ENCODE measurements around the gene NPR2. TPM values are rescaled to one million over a fixed set of nuclear protein-coding genes. Genes with fewer than 3 reads are reported as not detected.

NPR2 gene
- polyA plus RNA-seq, 1 of the 3 experiments (the other 2 are of a cell fraction), result 13.5 TPM

GRCh38 chr9:35842020-35842745 is 50.8 kb downstream of the NPR2 start:
- Histone ChIP-seq H3K9ac (no peak overlapping the region), H3F3A (replicated peaks; ENCODE audit: insufficient read depth) (no peaks in the 10 kb centered on the region), H3K36me3 (replicated peaks in 1 of 2; ENCODE audit: control insufficient read depth in 1 of 2, insufficient read depth in 2 of 2, low read length in 1 of 2) (peaks cover 0 to 4% of the 10 kb centered on the region in 2 experiments), H3K27me3 (ENCODE audit: insufficient read depth) (no peaks in the 10 kb centered on the region), H2AFZ (ENCODE audit: low read depth) (no peak overlapping the region), H3K79me2 (ENCODE audit: insufficient read depth) (no peaks in the 10 kb centered on the region), H4K20me1 (ENCODE audit: insufficient read depth) (no peaks in the 10 kb centered on the region), H3K27ac (ENCODE audit: low read depth in 2 of 2, low read length in 1 of 2) (no peak overlapping the region), H3K4me3 (ENCODE audit: low read depth in 2 of 2, low read length in 1 of 2) (no peak overlapping the region), H3K9me2 (no peaks in the 10 kb centered on the region), H3K4me1 (ENCODE audit: control insufficient read depth in 1 of 2, insufficient read depth in 2 of 2, low read depth in 1 of 2, low read length in 1 of 2) (peaks cover 0 to 10% of the 10 kb centered on the region in 2 experiments), H3K9me3 (no peaks in the 10 kb centered on the region), H3K4me2 (no peak overlapping the region)
- TF ChIP-seq ELF1 (IDR thresholded peaks at IDR 0.05), result no peak
- TF ChIP-seq RXRA (IDR thresholded peaks at IDR 0.05; ENCODE audit: borderline replicate concordance, low read depth), result no peak
- no peak for TF ChIP-seq CHD2 (IDR thresholded peaks at IDR 0.05; ENCODE audit: low read length, partially characterized antibody)
- TF ChIP-seq TCF12 (IDR thresholded peaks at IDR 0.05), result no peak
- TF ChIP-seq CTCF (IDR thresholded peaks at IDR 0.05), result no peak
- no peak for TF ChIP-seq REST (IDR thresholded peaks at IDR 0.05; ENCODE audit: low read depth, low read length)
- no peak for TF ChIP-seq ZBTB33 (IDR thresholded peaks at IDR 0.05; ENCODE audit: borderline replicate concordance, low read depth)
- TF ChIP-seq JUND (IDR thresholded peaks at IDR 0.05), result no peak
- no peak for TF ChIP-seq IRF3 (IDR thresholded peaks at IDR 0.05; ENCODE audit: low read depth, low read length)
- no peak for TF ChIP-seq SMC3 (IDR thresholded peaks at IDR 0.05; ENCODE audit: low read depth, low read length)
- TF ChIP-seq SIN3A (IDR thresholded peaks at IDR 0.05; ENCODE audit: borderline replicate concordance, low read depth, low read length), result no peak
- no peak for DNase-seq
- CTCF ChIA-PET, result interaction anchor here (0.6 to 1.8 kb wide), 5 partner anchors 9 to 52 kb away, joined by 3 to 8 read pairs (median 3); partner anchors contain the start of gene HINT2
- POLR2A ChIA-PET, result no interaction called here
- 93% methylated on average over 10 of the region's 17 CpGs for WGBS (ENCODE audit: low lambda C conversion rate)

Measured in SK-N-SH (cell line).